ES-I3 (cell line): ENCODE measurements around the gene FBXO42.
"Not testable (repeated sequence)": the region's sequence is repeated elsewhere in the genome, so short reads cannot be mapped to it uniquely, and the experiment has no call there.

ENCODE experiments used
- H3K36me3 ChIP-seq: 2 replicates; pipeline ENCODE4 v1.6.1; 2013; ENCODE audit warnings: mild to moderate bottlenecking, low read length, control low read depth, moderate library complexity; ENCODE audit not compliant: insufficient read depth
- H3K4me1 ChIP-seq: 2 replicates; pipeline ENCODE4 v1.6.1; 2013; ENCODE audit warnings: mild to moderate bottlenecking, control low read depth, low read length; ENCODE audit not compliant: insufficient read depth
- H3K9ac ChIP-seq: 2 replicates; pipeline ENCODE4 v1.6.1; 2013; ENCODE audit warnings: low read depth, mild to moderate bottlenecking, low read length, moderate library complexity
- H3K9me3 ChIP-seq: 2 replicates; pipeline ENCODE4 v1.6.1; 2013; ENCODE audit warnings: mild to moderate bottlenecking, low read length, moderate library complexity; ENCODE audit not compliant: control insufficient read depth, insufficient read depth

The FBXO42 gene

GRCh38 chr1:16380868-16381267 is 28.6 kb upstream of the FBXO42 start:
- H3K4me1 ChIP-seq: peaks cover 24% of the 10 kb centered on the region
- no peaks in the 10 kb centered on the region for H3K36me3 ChIP-seq
- no peak overlapping the region for H3K9ac ChIP-seq
- no peaks in the 10 kb centered on the region for H3K9me3 ChIP-seq

GRCh38 chr1:16378443-16378842 is 26.2 kb upstream of the FBXO42 start:
- H3K9ac ChIP-seq: no peak overlapping the region
- H3K4me1 ChIP-seq: peaks cover 29% of the 10 kb centered on the region
- H3K36me3 ChIP-seq: no peaks in the 10 kb centered on the region
- no peaks in the 10 kb centered on the region for H3K9me3 ChIP-seq

- Histone ChIP-seq H3K4me1 (peaks cover 29% of the 10 kb centered on the region), H3K9me3 (no peaks in the 10 kb centered on the region), H3K36me3 (peaks cover 4% of the 10 kb centered on the region; the same call in 1 of the 2 replicates), H3K9ac (no peak overlapping the region)
Observed at GRCh38 chr1:16376971-16377370, 24.7 kb upstream of the FBXO42 start.

GRCh38 chr1:16375521-16376340 is 23.5 kb upstream of the FBXO42 start:
- H3K36me3 ChIP-seq: peaks cover 4% of the 10 kb centered on the region; the same call in 1 of the 2 replicates
- H3K4me1 ChIP-seq: peaks cover 29% of the 10 kb centered on the region
- H3K9me3 ChIP-seq: no peaks in the 10 kb centered on the region
- no peak overlapping the region for H3K9ac ChIP-seq

GRCh38 chr1:16374266-16374665 is 22.0 kb upstream of the FBXO42 start:
- Histone ChIP-seq H3K9ac (no peak overlapping the region), H3K4me1 (peaks cover 29% of the 10 kb centered on the region), H3K36me3 (peaks cover 4% of the 10 kb centered on the region; the same call in 1 of the 2 replicates), H3K9me3 (no peaks in the 10 kb centered on the region)

- H3K9ac ChIP-seq: no peak overlapping the region
- peaks cover 34% of the 10 kb centered on the region for H3K4me1 ChIP-seq
- peaks cover 4% of the 10 kb centered on the region; the same call in 1 of the 2 replicates for H3K36me3 ChIP-seq
- H3K9me3 ChIP-seq: no peaks in the 10 kb centered on the region
Observed at GRCh38 chr1:16372535-16373285, 20.4 kb upstream of the FBXO42 start.

GRCh38 chr1:16371725-16372124 is 19.4 kb upstream of the FBXO42 start:
- peaks cover 4% of the 10 kb centered on the region; the same call in 1 of the 2 replicates for H3K36me3 ChIP-seq
- H3K4me1 ChIP-seq: peaks cover 26% of the 10 kb centered on the region
- no peaks in the 10 kb centered on the region for H3K9me3 ChIP-seq
- H3K9ac ChIP-seq: no peak overlapping the region

- Histone ChIP-seq H3K9ac (no peak overlapping the region), H3K9me3 (no peaks in the 10 kb centered on the region), H3K4me1 (peaks cover 12% of the 10 kb centered on the region), H3K36me3 (peaks cover 4% of the 10 kb centered on the region; the same call in 1 of the 2 replicates)
Observed at GRCh38 chr1:16369821-16370220, 17.5 kb upstream of the FBXO42 start.

- H3K36me3 ChIP-seq: peaks cover 4% of the 10 kb centered on the region; the same call in 1 of the 2 replicates
- peak overlapping the region; percentile 93 for H3K9ac ChIP-seq
- peaks cover 5% of the 10 kb centered on the region; the same call in 1 of the 2 replicates for H3K4me1 ChIP-seq
- H3K9me3 ChIP-seq: no peaks in the 10 kb centered on the region
Observed at GRCh38 chr1:16367968-16368890, 15.9 kb upstream of the FBXO42 start.

- no peaks in the 10 kb centered on the region; the same call in 1 of the 2 replicates for H3K36me3 ChIP-seq
- H3K9ac ChIP-seq: peak overlapping the region; percentile 93
- H3K9me3 ChIP-seq: no peaks in the 10 kb centered on the region
- H3K4me1 ChIP-seq: peaks cover 5% of the 10 kb centered on the region; the same call in 1 of the 2 replicates
Observed at GRCh38 chr1:16367258-16367967, 15.1 kb upstream of the FBXO42 start.

- Histone ChIP-seq H3K4me1 (peaks cover 5% of the 10 kb centered on the region; the same call in 1 of the 2 replicates), H3K9ac (peak within 1 kb of the TSS; percentile 93), H3K36me3 (no peaks in the 10 kb centered on the region), H3K9me3 (no peaks in the 10 kb centered on the region)
Observed at GRCh38 chr1:16366722-16367257, 14.5 kb upstream of the FBXO42 start, which contains the start of gene SZRD1. Gene SZRD1, plus strand, starts transcription at chr1:16367242. Its CDS starts 16 bp downstream, at chr1:16367258.

- not testable (repeated sequence) for H3K4me1 ChIP-seq, H3K36me3 ChIP-seq, H3K9me3 ChIP-seq, H3K9ac ChIP-seq
Observed at GRCh38 chr1:16365146-16365498, 12.8 kb upstream of the FBXO42 start.

- Histone ChIP-seq H3K9ac (no peak overlapping the region), H3K4me1 (0 out of 2 replicates have a peak, but pooled peaks cover 4% of the 10 kb centered on the region), H3K9me3 (no peaks in the 10 kb centered on the region), H3K36me3 (no peaks in the 10 kb centered on the region)
Observed at GRCh38 chr1:16356867-16357266, 4.6 kb upstream of the FBXO42 start.
